ENCODE results near the gene CYP11A1.
"Not testable (repeated sequence)": the region's sequence is repeated elsewhere in the genome, so short reads cannot be mapped to it uniquely, and the experiment has no call there.

CYP11A1 gene

GRCh38 chr15:74400915-74401757 lies 33.7 kb upstream of the CYP11A1 start:
- DNase-seq (ENCODE audit: low read depth): no peak

- DNase-seq (ENCODE audit: low read depth): no peak
Observed at GRCh38 chr15:74400313-74400860, 32.9 kb upstream of the CYP11A1 start.

- no peak for DNase-seq (ENCODE audit: low read depth)
Observed at GRCh38 chr15:74399511-74400312, 32.3 kb upstream of the CYP11A1 start.

GRCh38 chr15:74399100-74399499 lies 31.7 kb upstream of the CYP11A1 start:
- DNase-seq (ENCODE audit: low read depth): no peak

- no peak for DNase-seq (ENCODE audit: low read depth)
Observed at GRCh38 chr15:74398183-74398582, 30.7 kb upstream of the CYP11A1 start.

- no peak for DNase-seq (ENCODE audit: low read depth)
Observed at GRCh38 chr15:74397239-74398068, 30.0 kb upstream of the CYP11A1 start.

- DNase-seq (ENCODE audit: low read depth): peak; percentile 93
Observed at GRCh38 chr15:74396445-74397238, 29.2 kb upstream of the CYP11A1 start.

GRCh38 chr15:74396146-74396438 lies 28.6 kb upstream of the CYP11A1 start:
- no peak for DNase-seq (ENCODE audit: low read depth)

GRCh38 chr15:74395319-74396145 lies 28.1 kb upstream of the CYP11A1 start:
- DNase-seq (ENCODE audit: low read depth): no peak

- no peak for DNase-seq (ENCODE audit: low read depth)
Observed at GRCh38 chr15:74394090-74394846, 26.8 kb upstream of the CYP11A1 start.

GRCh38 chr15:74393423-74393822 lies 26.0 kb upstream of the CYP11A1 start:
- DNase-seq (ENCODE audit: low read depth): no peak

GRCh38 chr15:74392902-74393301 lies 25.5 kb upstream of the CYP11A1 start:
- DNase-seq (ENCODE audit: low read depth): no peak

GRCh38 chr15:74392451-74392830 lies 25.0 kb upstream of the CYP11A1 start:
- no peak for DNase-seq (ENCODE audit: low read depth)

- DNase-seq (ENCODE audit: low read depth): no peak
Observed at GRCh38 chr15:74391582-74392450, 24.4 kb upstream of the CYP11A1 start.

- no peak for DNase-seq (ENCODE audit: low read depth)
Observed at GRCh38 chr15:74390647-74391288, 23.3 kb upstream of the CYP11A1 start.

- not testable (repeated sequence) for DNase-seq (ENCODE audit: low read depth)
Observed at GRCh38 chr15:74390049-74390646, 22.7 kb upstream of the CYP11A1 start.

GRCh38 chr15:74389241-74390048 lies 22.0 kb upstream of the CYP11A1 start:
- no peak for DNase-seq (ENCODE audit: low read depth)

Measured in HS-27A (cell line).